Tibial nerve (tissue), 4 donors: Measurements from ENCODE around the gene UFSP2. TPM values are rescaled to one million over a fixed set of nuclear protein-coding genes. Genes with fewer than 3 reads are reported as not detected.

Experiments
- DNase-seq, 2 donors: peaks; one replicate each; pipeline ENCODE4 v3.0.0-alpha.2; 2019; ENCODE audit warnings: low spot score in 2 of 2
- H3K27ac ChIP-seq, 4 donors: fragments of 200-600 bp; sonication (generic) in 3 of 4; one replicate each; pipeline ENCODE4 v1.5.1; 2017 to 2019; ENCODE audit warnings: mild to moderate bottlenecking in 1 of 4
- H3K27me3 ChIP-seq, 2 donors: fragments of 200-600 bp; sonication (generic) in 1 of 2; one replicate each; pipeline versions ENCODE4 v1.5.1 to v1.6.0; 2017 to 2019
- H3K36me3 ChIP-seq, 3 donors: fragments of 200-600 bp; sonication (generic); one replicate each; pipeline ENCODE4 v1.5.1; 2018 to 2019
- H3K4me1 ChIP-seq, 4 donors: fragments of 200-600 bp; sonication (generic) in 3 of 4; one replicate each; pipeline ENCODE4 v1.5.1; 2017 to 2019
- H3K4me3 ChIP-seq, 4 donors: fragments of 200-600 bp; sonication (generic) in 3 of 4; one replicate each; pipeline ENCODE4 v1.5.1; 2017 to 2019; ENCODE audit warnings: mild to moderate bottlenecking in 1 of 4, moderate library complexity in 1 of 4
- H3K9me3 ChIP-seq, 4 donors: fragments of 200-600 bp; sonication (generic) in 3 of 4; one replicate each; pipeline ENCODE4 v1.5.1; 2017 to 2019
- CTCF ChIP-seq, 5 experiments: fragments of 200-600 bp in 3 of 5; fragments of 450-650 bp in 2 of 5; sonication (generic) in 3 of 5; IDR thresholded peaks; one replicate each; pipeline ENCODE4 v1.5.1; 2016 to 2019; ENCODE audit warnings: antibody characterized with exemption in 5 of 5, mild to moderate bottlenecking in 3 of 5, moderate library complexity in 2 of 5
- EP300 ChIP-seq, 2 donors: sonication (generic); formaldehyde crosslinking; IDR thresholded peaks; one replicate each; pipeline ENCODE4 v1.6.1; 2017; ENCODE audit warnings: antibody characterized with exemption in 2 of 2, mild to moderate bottlenecking in 1 of 2
- POLR2A ChIP-seq, 2 donors: fragments of 450-650 bp; IDR thresholded peaks; one replicate each; pipeline ENCODE4 v1.6.1; 2017; ENCODE audit warnings: antibody characterized with exemption in 2 of 2, mild to moderate bottlenecking in 2 of 2, moderate library complexity in 2 of 2
- WGBS, 2 donors: methylation state at CpG; one replicate each; pipeline ENCODE4 v1.1.5; 2018; 5-methylcytosine and 5-hydroxymethylcytosine counted together
- total RNA-seq, 4 donors: library from RNA; depleted of rRNA; stranded (reverse); fragments of >200 nt; gene quantifications; one replicate each; pipeline ENCODE4 v1.1.0, GENCODE V29; 2016

The UFSP2 gene
- total RNA-seq, 4 donors from 2014 or later: 19.4 to 35.0 (median 29.2) TPM

- Histone ChIP-seq H3K9me3 (no peaks in the 10 kb centered on the region), H3K27me3 (no peaks in the 10 kb centered on the region), H3K4me3 (no peak overlapping the region), H3K4me1 (no peaks in the 10 kb centered on the region), H3K36me3 (no peaks in the 10 kb centered on the region), H3K27ac (no peak overlapping the region)
- no peak for DNase-seq
- 46 to 49% methylated on average over 2 of the region's 2 CpGs for WGBS, 2 donors
- TF ChIP-seq EP300 (IDR thresholded peaks at IDR 0.05): no peak
- TF ChIP-seq CTCF (IDR thresholded peaks at IDR 0.05): no peak
- TF ChIP-seq POLR2A (IDR thresholded peaks at IDR 0.05): no peak
Measured at GRCh38 chr4:185456131-185456530, 30.4 kb upstream of the UFSP2 start.

GRCh38 chr4:185445209-185445608 is 19.4 kb upstream of the UFSP2 start:
- Histone ChIP-seq H3K4me3 (no peak overlapping the region), H3K4me1 (no peaks in the 10 kb centered on the region), H3K36me3 (no peaks in the 10 kb centered on the region), H3K27me3 (no peaks in the 10 kb centered on the region), H3K9me3 (no peaks in the 10 kb centered on the region), H3K27ac (no peak overlapping the region)
- no peak for DNase-seq
- WGBS, 2 donors: 90 to 97% methylated on average over 2 of the region's 2 CpGs
- TF ChIP-seq POLR2A (IDR thresholded peaks at IDR 0.05): no peak
- no peak for TF ChIP-seq EP300 (IDR thresholded peaks at IDR 0.05)
- TF ChIP-seq CTCF (IDR thresholded peaks at IDR 0.05): no peak

GRCh38 chr4:185441479-185441878 is 15.7 kb upstream of the UFSP2 start:
- Histone ChIP-seq H3K4me1 (no peaks in the 10 kb centered on the region), H3K4me3 (no peak overlapping the region), H3K36me3 (no peaks in the 10 kb centered on the region), H3K27me3 (no peaks in the 10 kb centered on the region), H3K27ac (no peak overlapping the region), H3K9me3 (no peaks in the 10 kb centered on the region)
- WGBS, 2 donors: 94% methylated on average over 2 of the region's 2 CpGs
- DNase-seq: no peak
- TF ChIP-seq EP300 (IDR thresholded peaks at IDR 0.05) (no peak), POLR2A (IDR thresholded peaks at IDR 0.05) (no peak)

GRCh38 chr4:185437809-185438208 is 12.0 kb upstream of the UFSP2 start:
- Histone ChIP-seq H3K36me3 (no peaks in the 10 kb centered on the region), H3K9me3 (no peaks in the 10 kb centered on the region), H3K27ac (no peak overlapping the region), H3K27me3 (no peaks in the 10 kb centered on the region), H3K4me3 (no peak overlapping the region), H3K4me1 (no peaks in the 10 kb centered on the region)
- no peak for DNase-seq
- no peak for TF ChIP-seq CTCF (IDR thresholded peaks at IDR 0.05)
- no peak for TF ChIP-seq POLR2A (IDR thresholded peaks at IDR 0.05)
- no peak for TF ChIP-seq EP300 (IDR thresholded peaks at IDR 0.05)

GRCh38 chr4:185435466-185435865 is 9.7 kb upstream of the UFSP2 start:
- Histone ChIP-seq H3K27me3 (no peaks in the 10 kb centered on the region), H3K4me3 (no peak overlapping the region), H3K9me3 (no peaks in the 10 kb centered on the region), H3K36me3 (no peaks in the 10 kb centered on the region), H3K27ac (no peak overlapping the region), H3K4me1 (no peaks in the 10 kb centered on the region)
- TF ChIP-seq EP300 (IDR thresholded peaks at IDR 0.05): no peak
- no peak for TF ChIP-seq POLR2A (IDR thresholded peaks at IDR 0.05)
- no peak for DNase-seq

GRCh38 chr4:185429660-185430059 is 3.9 kb upstream of the UFSP2 start:
- TF ChIP-seq EP300 (IDR thresholded peaks at IDR 0.05) (no peak), CTCF (IDR thresholded peaks at IDR 0.05) (no peak), POLR2A (IDR thresholded peaks at IDR 0.05) (no peak)
- no peak for DNase-seq
- Histone ChIP-seq H3K4me3 (no peak overlapping the region), H3K27me3 (no peaks in the 10 kb centered on the region), H3K4me1 (peaks cover 0 to 8% (median 5%) of the 10 kb centered on the region in 4 donors), H3K27ac (no peak overlapping the region), H3K9me3 (no peaks in the 10 kb centered on the region), H3K36me3 (no peaks in the 10 kb centered on the region)
- WGBS, 2 donors: 54 to 60% methylated on average over 5 of the region's 5 CpGs
